NT2/D1 (cell line): ENCODE data around the gene ANAPC7.

ENCODE experiments used
- DNase-seq: peaks from one replicate; pipeline ENCODE4 v3.0.0-alpha.2; 2011; ENCODE audit warnings: low read depth, low spot score
- H3K27me3 ChIP-seq: 2 replicates; pipeline ENCODE4 v1.6.0; 2011; ENCODE audit warnings: mild to moderate bottlenecking; ENCODE audit not compliant: insufficient read length, insufficient read depth
- H3K36me3 ChIP-seq: 2 replicates; pipeline ENCODE4 v1.6.1; 2011; ENCODE audit warnings: mild to moderate bottlenecking, low read length, mixed read lengths; ENCODE audit not compliant: insufficient read depth, insufficient read length
- H3K4me1 ChIP-seq: 2 replicates; pipeline ENCODE4 v1.5.1; 2011; ENCODE audit not compliant: insufficient read depth, insufficient read length
- H3K4me3 ChIP-seq: 2 replicates; pipeline ENCODE4 v1.5.1; 2011; ENCODE audit warnings: low read depth; ENCODE audit not compliant: insufficient read length
- H3K9ac ChIP-seq: 2 replicates; pipeline ENCODE4 v1.6.0; 2011; ENCODE audit warnings: low read depth; ENCODE audit not compliant: insufficient read length
- H3K9me3 ChIP-seq: 2 replicates; pipeline ENCODE4 v1.5.1; 2011; ENCODE audit warnings: mild to moderate bottlenecking, low read length; ENCODE audit not compliant: insufficient read depth
- SUZ12 ChIP-seq: IDR thresholded peaks from 2 replicates; pipeline ENCODE4 v1.6.1; 2011; ENCODE audit not compliant: insufficient read length, insufficient read depth; ENCODE audit errors: extremely low read depth
- YY1 ChIP-seq: IDR thresholded peaks from 2 replicates; pipeline ENCODE4 v1.6.1; 2011; ENCODE audit not compliant: insufficient read length, insufficient read depth
- ZNF274 ChIP-seq: IDR thresholded peaks from 2 replicates; pipeline ENCODE4 v1.6.1; 2011; ENCODE audit warnings: mild to moderate bottlenecking, low read depth, low read length

ANAPC7 gene

GRCh38 chr12:110338754-110339153 is 64.8 kb downstream of the ANAPC7 start:
- H3K27me3 ChIP-seq, result no peaks in the 10 kb centered on the region
- no peak for DNase-seq
- no peak overlapping the region for H3K9ac ChIP-seq
- no peak overlapping the region for H3K4me3 ChIP-seq
- H3K36me3 ChIP-seq, result peaks cover 95% of the 10 kb centered on the region
- H3K9me3 ChIP-seq, result no peaks in the 10 kb centered on the region
- H3K4me1 ChIP-seq, result peaks cover 4% of the 10 kb centered on the region
- TF ChIP-seq ZNF274 (no peak), YY1 (no peak), SUZ12 (no peak)

GRCh38 chr12:110337912-110338710 is 65.4 kb downstream of the ANAPC7 start:
- Histone ChIP-seq H3K4me3 (no peak overlapping the region), H3K27me3 (no peaks in the 10 kb centered on the region), H3K4me1 (peaks cover 4% of the 10 kb centered on the region), H3K9me3 (no peaks in the 10 kb centered on the region), H3K9ac (no peak overlapping the region), H3K36me3 (peaks cover 95% of the 10 kb centered on the region)
- TF ChIP-seq YY1 (no peak), SUZ12 (no peak)
- no peak for DNase-seq

GRCh38 chr12:110335481-110336045 is 67.9 kb downstream of the ANAPC7 start:
- Histone ChIP-seq H3K4me3 (no peak overlapping the region), H3K4me1 (peaks cover 6% of the 10 kb centered on the region), H3K36me3 (peaks cover 91% of the 10 kb centered on the region), H3K9me3 (no peaks in the 10 kb centered on the region), H3K9ac (no peak overlapping the region), H3K27me3 (no peaks in the 10 kb centered on the region)
- no peak for TF ChIP-seq YY1
- TF ChIP-seq ZNF274, result no peak
- TF ChIP-seq SUZ12, result no peak
- DNase-seq, result no peak

- peaks cover 6% of the 10 kb centered on the region for H3K4me1 ChIP-seq
- no peak overlapping the region for H3K4me3 ChIP-seq
- no peak for TF ChIP-seq SUZ12
- no peak for TF ChIP-seq YY1
- TF ChIP-seq ZNF274, result no peak
- H3K27me3 ChIP-seq, result no peaks in the 10 kb centered on the region
- no peak overlapping the region for H3K9ac ChIP-seq
- H3K9me3 ChIP-seq, result no peaks in the 10 kb centered on the region
- no peak for DNase-seq
- H3K36me3 ChIP-seq, result peaks cover 95% of the 10 kb centered on the region
These were observed 70.3 kb downstream of the ANAPC7 start for GRCh38 chr12:110333201-110333600.

GRCh38 chr12:110330544-110330943 is 73.0 kb downstream of the ANAPC7 start:
- Histone ChIP-seq H3K9me3 (no peaks in the 10 kb centered on the region), H3K4me3 (no peak overlapping the region), H3K36me3 (peaks cover 94% of the 10 kb centered on the region), H3K4me1 (peaks cover 2% of the 10 kb centered on the region), H3K9ac (no peak overlapping the region), H3K27me3 (no peaks in the 10 kb centered on the region)
- no peak for DNase-seq
- no peak for TF ChIP-seq SUZ12
- no peak for TF ChIP-seq ZNF274
- TF ChIP-seq YY1, result no peak

GRCh38 chr12:110330124-110330523 is 73.4 kb downstream of the ANAPC7 start:
- no peaks in the 10 kb centered on the region for H3K27me3 ChIP-seq
- no peak overlapping the region for H3K4me3 ChIP-seq
- H3K9me3 ChIP-seq, result no peaks in the 10 kb centered on the region
- H3K4me1 ChIP-seq, result peaks cover 2% of the 10 kb centered on the region
- no peak overlapping the region for H3K9ac ChIP-seq
- peaks cover 94% of the 10 kb centered on the region for H3K36me3 ChIP-seq
- TF ChIP-seq YY1, result no peak
- DNase-seq, result no peak

- no peaks in the 10 kb centered on the region for H3K27me3 ChIP-seq
- H3K4me3 ChIP-seq, result no peak overlapping the region
- no peak for DNase-seq
- TF ChIP-seq SUZ12 (no peak), ZNF274 (no peak), YY1 (no peak)
- no peak overlapping the region for H3K9ac ChIP-seq
- H3K9me3 ChIP-seq, result no peaks in the 10 kb centered on the region
- H3K36me3 ChIP-seq, result peaks cover 94% of the 10 kb centered on the region
- peaks cover 2% of the 10 kb centered on the region for H3K4me1 ChIP-seq
These were observed 73.8 kb downstream of the ANAPC7 start for GRCh38 chr12:110329710-110330109.
